Stimulated activated CD4-positive, alpha-beta T cell treated with anti-CD3 and anti-CD28 coated beads, Interleukin-2, amount 100 ng/mL, for 4 hours (primary cell): Measurements from ENCODE around the gene ZFP1.
"Not testable (repeated sequence)": the region's sequence is repeated elsewhere in the genome, so short reads cannot be mapped to it uniquely, and the experiment has no call there.

ENCODE experiments used
- DNase-seq: peaks from one replicate; pipeline ENCODE4 v3.0.0-alpha.2; 2020; ENCODE audit warnings: low read depth

The ZFP1 gene

DNA sequence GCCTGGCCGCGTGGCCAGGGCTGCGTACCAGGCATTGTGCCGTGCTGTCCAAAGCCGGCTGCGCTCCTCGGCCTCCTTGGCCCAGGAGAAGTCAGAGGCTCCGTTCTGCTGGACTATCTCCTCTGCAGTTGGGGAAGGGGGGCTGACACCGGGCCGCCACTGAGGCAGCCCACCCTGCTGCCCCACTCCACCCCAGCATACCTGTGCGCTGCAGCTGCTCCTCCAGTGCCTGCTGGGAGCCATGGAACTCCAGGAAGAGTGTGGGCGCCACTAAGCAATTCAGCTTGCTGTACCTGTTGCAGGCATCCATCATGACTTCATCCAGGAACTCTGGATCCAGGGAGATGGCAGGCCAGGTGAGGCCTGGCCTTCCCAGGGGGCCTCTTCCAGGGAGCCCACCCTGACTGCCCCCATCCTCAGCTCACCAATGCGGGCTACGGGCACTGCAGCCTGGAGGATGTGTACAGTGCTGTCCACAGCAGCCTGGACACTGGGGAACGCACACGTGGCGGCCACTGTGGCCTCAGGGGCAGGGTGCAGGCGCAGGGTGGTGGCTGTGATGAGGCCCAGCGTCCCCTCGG lies 34.7 kb upstream of the ZFP1 start:
- no peak for DNase-seq

DNA sequence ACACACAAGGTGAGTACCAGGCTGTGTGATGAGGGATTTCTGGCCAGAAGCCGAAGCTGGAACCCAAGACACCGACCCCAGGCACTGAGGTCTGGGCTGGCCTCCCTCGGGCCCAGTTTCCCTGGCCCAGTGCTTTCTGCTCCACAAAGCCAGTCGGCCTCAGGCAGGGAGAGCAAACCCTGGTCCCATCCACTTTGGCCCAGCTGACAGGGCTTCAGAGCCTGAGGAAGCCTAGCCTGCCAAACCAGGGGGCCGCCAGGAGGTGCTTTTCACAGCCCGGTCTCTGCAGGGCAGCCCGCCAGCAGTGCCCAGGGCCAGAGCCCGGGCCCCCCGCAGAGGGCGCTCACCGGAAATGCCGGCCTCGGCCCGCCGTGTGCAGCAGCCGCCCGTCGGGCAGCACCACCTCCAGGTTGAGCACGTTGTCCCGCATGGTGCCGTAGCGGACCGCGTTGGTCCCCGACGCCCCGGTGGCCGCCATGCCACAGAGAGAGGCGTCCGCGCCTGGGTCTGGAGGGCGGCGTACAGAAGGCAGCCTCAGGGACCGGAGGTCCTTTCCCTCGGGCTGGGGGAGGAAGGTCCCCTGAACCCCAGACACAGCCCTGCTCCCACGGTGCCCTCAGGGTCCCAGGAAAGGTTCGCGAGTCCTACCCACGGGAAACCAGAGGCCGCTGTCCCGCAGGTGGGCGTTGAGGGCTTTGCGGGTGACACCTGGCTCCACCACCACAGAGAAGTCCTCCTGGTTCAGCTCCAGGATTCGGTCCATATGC lies 34.0 kb upstream of the ZFP1 start:
- DNase-seq: no peak

DNA sequence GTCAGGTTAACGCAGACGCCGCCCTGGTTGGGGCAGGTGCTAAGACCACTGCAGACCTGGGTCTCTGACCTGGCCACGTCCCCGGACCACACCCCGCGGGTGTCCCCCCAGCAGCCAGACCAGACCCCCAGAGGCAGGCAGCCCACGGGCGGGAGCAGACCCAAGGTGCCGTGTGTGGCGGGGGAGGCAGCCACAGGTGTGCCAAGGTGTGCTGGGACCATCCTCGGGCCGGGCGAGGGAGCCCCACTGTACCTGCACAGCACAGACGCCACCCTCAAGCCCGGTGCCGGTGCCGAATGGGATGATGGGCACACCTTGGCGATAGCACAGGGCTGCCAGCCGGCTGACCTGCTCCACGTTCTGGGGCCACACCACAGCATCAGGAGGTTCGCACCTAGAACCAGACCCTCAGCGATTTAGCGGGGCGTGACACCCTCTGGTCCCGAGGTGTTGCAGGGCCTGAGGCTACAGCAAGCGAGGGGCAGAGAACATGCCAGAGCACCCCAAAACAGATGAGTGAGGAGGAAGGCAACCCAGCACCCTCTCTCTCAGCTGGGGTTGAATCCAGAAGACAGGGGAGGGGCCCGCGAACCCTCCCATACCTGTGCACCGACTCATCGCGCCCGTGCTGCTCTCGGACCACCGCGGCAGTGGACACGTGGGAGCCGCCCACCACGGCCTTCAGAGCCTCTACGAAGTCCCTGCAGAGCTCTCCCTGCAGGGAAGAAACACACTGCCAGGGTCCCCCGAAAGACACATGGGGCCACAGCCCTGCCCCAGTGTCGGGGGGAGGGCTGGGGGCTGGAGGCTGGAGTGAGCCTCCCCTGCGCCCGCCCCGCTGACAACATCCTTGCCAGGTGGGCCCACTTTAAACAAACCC lies 33.1 kb upstream of the ZFP1 start:
- DNase-seq: no peak

DNA sequence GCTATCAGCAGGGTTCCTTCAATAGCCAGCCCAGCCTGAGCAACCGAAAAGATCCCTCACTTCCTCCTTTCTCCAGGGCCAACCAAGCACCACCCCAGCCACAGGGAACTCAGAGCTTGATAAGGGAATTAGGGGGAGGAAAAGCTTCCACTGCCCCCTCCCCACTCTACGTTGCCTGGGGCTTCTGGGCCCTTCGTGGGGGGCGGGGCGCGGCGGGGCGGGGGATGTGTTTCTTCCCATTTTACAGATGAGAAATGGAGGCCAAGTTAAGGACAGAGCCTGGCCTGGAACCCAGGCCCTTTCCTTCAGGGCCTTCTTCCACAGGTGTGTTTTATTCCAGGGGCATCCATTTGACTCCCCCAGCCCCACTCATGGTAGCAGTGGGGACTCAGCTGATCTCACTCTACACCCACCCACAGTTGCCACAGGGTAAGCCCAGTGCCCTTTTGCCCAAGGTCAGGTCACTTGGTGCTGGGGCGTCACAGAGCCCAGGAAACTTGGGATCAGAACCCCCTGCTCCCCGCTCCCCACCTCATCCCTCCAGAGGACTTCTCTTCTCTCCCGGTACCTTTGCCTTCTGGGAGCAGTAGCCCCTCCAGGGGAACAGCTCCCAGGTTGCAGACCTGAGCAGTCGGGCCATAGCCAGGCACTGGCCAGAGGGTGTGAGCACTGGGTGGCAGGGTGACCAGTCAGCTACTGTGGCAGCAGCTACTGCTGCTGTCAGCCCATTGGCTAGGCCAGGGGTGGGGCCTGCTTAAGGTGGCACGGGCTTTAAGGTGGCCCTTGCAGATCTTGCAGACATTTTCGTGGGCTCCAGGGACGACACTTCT lies 32.0 kb upstream of the ZFP1 start, which contains the start of gene LDHD:
Gene LDHD, minus strand, starts transcription at position 700 of the 830 bp plus-strand sequence. Its CDS starts 60 bp downstream, at position 640.
- DNase-seq: no peak

DNA sequence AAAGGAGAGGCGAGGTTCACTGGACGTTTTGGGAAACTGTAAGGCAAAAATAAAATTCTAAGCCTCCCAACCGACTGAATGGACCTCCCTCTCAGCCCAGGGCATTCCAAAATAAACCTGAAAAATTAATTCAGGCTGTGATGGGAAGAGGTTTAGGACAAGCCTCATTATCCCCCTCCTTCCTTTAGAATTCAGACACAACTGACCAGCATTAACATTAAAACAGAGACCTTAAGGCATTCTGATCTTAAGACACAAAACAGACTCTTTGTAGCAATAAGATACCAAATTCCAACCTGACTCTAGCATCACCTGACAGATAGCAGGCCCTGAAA lies 31.4 kb upstream of the ZFP1 start:
- DNase-seq: no peak

DNA sequence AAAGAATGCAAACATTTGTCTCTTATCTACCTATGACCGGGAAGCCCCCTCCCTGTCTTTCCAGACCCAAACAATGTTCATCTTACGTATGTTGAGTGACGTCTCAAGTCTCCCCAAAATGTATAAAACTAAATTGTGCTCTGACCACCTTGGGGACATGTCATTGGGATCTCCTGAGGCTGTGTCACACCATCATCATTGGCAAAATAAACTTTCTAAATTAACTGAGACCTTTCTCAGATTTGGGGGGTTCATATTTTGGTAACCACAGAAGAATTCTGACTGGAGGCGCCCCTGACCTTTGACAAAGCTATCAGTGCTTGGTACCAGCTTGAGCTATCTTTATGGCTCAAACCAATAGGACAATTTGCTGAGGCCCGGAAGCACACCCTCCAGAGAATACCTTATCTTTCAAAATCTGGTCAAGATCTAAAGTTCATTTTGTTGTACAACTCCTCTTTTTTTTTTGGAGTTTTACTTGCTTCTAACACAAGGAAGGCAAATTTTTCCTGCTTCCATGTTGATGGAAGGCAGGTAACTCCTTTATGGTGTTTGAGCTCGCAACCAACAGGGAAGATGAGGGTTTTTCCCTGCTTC lies 29.3 kb upstream of the ZFP1 start:
- no peak for DNase-seq

DNA sequence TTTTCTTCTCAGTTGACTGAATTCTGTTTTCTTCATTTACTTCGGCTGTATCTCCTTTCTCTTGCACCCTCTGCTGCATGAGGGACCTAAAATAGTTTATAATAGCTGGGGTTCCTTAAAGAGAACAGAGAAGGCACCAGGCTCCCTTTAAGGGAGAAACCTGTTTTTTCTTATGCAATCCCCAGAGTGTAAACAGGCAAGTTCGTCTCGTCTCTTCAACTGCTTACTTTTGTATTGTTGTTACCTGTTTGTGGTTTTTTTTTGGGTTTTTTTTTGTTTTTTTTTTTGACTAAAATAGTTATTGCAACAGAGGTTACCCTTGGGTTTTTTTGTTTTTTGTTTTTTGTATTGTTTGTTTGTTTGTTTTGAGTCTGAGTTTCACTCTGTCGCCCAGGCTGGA lies 28.1 kb upstream of the ZFP1 start:
- no peak for DNase-seq

DNA sequence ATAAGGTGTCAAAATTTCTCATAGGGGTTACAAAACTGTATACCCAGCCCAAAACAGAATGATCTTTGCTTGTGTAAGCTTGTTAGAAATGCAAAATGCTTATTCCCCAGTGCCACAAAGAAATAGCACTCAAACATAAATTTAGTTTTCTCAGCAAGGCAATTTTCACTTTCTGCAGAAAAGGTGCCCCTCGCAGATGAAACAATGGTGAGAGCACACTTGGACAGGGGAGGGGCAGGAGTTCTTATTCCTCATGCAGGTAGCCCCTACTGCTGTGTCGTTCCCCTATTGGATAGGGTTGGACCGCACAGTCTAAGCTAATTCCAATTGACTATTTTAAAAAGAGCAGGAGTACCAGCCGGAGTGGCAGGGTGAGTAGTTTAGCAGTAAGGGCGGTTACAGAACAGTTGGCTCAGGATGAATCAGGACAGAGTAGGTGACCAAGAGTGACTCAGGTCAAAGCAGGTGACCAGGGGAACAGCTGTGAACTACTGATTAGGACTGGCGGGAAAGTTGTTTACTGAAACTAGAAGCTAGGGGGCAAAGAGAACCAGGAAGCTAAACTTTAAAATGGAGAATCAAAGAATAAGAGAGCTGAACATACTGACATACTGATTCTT lies 26.3 kb upstream of the ZFP1 start:
- no peak for DNase-seq

DNA sequence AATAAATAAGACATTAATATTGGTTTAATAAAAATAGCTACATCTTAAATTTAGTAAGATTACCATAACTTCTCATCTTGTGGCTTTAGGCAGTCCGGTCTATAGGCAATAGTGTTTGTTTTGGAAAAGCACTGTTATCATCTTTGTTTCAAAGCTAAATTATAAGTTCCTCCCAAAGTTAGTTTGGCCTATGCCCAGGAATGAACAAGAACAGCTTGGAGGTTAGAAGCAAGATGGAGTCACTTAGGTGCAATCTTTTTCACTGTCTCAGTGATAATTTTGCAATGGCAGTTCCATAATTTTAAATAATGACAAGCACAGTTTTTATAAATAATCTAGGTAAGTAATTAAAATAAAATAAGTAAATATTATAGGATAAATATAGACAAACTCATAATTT lies 25.7 kb upstream of the ZFP1 start:
- no peak for DNase-seq

DNA sequence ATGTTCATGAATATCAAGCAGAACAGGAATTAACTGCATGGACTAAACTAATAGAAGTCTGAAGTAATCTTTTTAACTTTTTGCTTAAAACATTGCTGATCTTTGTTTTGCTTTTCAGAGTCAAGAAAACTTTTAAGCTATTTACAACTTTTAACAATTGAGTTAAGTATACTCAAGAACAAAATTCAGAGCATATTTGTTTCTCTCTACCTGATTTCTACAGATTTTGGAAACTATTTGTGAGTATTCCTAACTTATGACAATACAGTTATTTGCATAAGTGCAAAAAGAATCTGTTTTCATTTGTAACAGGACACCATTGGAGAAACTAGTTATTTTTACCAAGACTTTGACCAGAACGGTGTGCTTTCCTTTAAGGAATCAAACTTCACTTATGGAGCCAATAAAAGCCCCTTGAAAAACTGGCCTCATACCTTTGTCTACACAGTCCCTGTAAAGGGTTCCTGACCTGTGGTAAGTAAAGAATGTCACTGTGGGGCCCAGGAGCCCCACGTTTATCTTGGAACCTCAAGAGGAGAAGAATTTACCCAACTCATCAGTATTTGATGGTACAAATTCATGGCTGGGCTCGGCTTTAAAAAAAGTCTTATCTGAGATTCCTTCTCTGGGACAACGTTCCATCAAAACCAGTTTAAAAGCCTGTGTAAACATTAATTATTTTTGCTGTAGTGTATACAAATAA lies 20.5 kb upstream of the ZFP1 start:
- DNase-seq: no peak

DNA sequence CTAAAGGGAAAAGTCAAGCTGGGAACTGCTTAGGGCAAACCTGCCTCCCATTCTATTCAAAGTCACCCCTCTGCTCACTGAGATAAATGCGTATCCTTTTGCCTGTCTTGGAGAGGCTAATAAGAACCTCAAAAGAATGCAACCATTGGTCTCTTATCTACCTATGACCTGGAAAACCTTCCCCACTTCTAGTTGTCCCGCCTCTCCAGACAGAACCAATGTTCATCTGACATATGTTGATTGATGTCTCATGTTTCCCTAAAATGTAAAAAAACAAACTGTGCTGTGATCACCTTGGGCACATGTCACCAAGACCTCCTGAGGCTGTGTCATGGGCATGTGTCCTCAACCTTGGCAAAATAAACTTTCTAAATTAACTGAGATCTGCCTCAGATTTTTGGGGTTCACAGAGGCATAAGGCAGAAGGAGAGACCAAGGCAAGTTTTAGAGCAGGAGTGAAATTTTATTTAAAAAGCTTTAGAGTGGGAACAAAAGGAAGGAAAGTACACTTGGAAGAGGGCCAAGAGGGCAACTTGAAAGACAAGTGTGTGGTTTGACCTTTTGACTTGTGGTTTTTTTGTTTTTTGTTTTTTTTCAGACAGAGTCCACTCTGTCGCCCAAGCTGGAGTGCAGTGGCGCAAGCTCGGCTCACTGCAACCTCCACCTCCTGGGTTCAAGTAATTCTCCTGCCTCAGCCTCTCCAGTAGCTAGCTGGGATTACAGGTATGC lies 18.7 kb upstream of the ZFP1 start:
- DNase-seq: not testable (repeated sequence)

DNA sequence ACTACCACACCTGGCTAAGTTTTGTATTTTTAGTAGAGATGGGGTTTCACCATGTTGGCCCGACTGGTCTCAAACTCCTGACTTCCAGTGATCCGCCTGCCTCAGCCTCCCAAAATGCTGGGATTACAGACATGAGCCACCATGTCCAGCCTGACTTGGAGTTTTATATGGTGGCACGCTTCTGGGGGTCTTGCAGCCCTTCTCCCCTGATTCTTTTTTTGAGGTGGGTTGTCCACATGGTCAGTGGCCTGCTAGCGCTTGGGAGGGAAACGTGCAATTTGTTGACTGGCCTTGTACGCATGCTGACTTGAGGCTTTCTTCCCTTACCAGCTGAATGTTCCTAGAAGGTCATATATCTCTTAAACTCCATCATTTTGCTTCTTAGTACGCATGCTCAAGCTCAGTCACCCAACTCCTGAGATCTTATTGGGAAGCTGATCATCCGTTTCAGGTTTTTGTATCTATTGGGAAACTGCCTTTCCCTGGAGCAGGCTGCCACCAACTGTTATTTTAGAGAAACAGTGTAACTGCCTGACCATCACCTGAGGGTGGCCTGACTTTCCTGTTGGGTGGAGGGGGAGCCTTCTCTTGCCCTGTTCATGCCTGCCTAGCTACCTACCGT lies 18.1 kb upstream of the ZFP1 start:
- DNase-seq: no peak

DNA sequence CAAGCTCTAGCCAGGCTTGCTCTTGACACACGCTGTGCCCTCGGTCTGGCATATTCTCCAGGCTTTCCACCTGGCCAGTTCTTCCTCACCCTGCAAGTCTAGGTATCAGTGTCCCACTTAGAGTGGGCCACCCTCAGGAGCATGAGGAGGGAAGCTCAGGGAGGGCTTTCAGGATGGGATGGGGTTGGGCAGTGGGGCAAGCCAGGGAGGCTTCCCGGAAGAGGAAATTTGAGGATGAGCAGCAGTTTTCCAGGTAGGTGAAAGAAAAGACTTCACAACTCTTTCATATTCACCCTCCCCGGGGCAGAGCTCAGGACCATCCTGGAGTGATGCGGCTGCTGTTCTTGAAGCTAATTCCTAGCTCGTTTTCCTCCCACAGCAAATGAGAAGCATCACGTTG lies 17.2 kb upstream of the ZFP1 start:
- no peak for DNase-seq

DNA sequence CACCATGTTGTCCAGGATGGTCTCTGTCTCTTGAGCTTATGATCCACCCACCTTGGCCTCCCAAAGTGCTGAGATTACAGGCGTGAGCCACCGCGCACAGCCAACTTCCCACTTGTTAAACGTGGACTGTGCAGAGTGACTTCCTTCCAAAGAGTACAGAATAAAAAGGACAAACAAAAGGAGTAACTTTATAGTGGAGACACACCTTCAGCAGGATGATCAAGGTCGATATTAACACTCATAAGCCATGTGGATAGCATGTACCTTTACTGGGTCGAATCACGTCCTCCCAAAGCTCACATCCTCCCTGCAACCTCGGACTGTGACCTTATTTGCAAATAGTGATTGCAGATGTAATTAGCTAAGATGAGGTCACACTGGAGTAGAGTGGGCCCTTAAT lies 10.1 kb upstream of the ZFP1 start:
- no peak for DNase-seq

DNA sequence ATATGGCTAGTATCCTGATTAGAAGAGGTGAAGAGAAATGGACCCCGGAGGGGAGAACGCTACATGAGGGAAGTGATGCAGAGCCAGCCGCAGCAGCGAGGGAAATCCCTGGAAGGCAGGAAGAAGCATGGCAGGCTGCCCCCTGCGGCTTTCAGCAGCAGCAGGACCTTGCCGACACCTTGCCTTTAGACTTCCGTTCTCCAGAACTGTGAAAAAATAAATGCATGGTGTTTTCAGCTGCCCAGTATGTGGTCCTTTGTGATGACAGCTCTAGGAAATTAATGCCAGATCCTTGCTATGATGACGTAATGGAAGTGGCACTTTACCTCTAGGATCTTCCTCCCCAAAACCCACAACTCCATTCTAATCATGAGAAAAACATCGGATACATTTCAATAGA lies 9.7 kb upstream of the ZFP1 start:
- no peak for DNase-seq

DNA sequence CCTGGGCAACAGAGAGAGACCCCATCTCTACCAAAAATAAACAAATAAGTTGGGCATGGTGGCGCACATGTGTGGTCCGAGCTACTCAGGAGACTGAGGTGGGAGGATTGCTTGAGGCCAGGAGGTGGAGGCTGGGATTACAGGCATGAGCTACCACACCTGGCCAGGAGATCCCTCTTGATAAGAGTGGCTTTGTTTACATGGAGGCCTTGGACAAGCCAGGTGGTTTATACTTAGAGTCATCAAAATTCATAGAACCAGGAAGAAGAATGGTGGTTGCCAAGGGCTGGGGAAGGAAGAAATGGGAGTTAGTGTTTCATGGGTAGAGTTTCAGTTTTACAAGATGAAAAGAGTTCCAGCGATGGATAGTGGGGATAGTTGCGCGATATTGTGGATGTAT lies 8.8 kb upstream of the ZFP1 start:
- no peak for DNase-seq

DNA sequence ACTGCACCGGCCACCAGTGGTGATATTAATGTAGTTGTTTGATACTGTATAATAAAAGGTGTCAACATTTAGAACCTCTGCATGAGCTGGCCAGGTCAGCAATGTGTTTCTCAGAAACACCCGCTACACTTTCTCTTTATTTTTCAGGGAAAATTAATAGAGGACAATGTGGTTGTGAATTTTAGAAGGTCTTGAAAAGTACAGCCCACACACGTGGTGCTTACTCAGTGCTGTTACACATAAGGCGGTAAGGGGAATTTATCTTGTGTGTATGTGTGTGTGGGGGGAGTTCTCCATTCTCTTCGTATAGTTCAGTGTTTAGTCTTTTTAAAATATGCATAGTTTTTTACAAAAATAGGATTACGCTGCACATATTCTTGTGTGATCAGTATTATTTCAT lies 4.4 kb upstream of the ZFP1 start:
- no peak for DNase-seq

DNA sequence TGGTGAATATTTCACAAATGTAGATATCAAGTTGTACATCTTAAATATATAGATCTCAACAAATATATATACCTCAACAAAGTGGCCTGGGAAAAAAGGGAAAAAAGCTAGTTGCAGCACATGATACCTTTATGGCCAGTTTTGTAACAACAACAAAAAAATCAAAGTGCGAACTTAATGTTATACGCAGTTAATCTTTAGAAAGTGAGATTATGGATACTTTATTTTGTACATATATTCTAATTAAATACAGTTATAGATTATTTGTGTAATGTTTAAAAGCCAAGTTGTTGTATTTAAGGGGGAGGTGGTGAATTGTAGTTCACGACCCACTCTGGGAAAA lies 385 bp upstream of the ZFP1 start:
- no peak for DNase-seq

DNA sequence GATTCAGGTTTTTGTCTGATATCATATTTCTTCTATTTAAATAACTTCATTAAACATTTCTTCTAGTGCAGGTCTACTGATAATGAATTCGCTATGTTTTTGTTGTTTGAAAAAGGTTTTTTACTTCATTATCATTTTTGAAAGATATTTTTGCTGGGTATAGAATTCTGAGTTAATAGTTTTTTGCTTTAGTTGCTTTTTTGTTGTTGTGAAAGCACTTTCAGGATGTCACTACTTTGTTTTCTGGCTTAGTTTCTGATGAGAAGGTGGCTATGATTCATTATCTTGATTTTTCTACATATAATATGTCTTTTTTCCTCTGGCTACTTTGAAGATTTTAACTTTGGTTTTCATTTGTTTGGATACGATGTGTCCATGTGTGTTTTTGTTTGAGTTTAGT lies 3.5 kb downstream of the ZFP1 start:
- no peak for DNase-seq

DNA sequence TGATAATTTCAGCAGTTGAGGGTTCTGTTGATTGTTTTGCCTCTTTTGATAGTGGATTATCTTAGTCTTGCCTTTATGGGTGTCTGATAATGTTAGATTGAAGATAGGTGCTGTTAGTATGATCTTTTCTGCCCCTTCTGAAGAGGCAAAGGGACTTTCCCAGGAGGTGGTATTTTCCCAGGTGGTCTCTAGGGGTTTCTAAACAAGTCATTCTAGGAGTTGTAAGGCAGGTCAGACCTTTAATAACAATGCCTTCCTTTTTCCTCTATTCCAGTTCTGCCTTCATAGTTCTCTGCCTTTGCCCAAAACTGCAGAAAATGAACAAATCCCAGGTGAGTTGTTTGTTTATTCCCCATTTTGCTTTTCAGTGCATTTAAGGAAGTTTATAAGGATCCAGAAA lies 4.3 kb downstream of the ZFP1 start:
- no peak for DNase-seq
